NB4 (cell line): Measurements from ENCODE around the gene PLTP.
A peak's percentile ranks its signal among the peaks of the same experiment; 100 is the strongest.

ENCODE experiments used
- DNase-seq: peaks from one replicate; pipeline ENCODE4 v3.0.0; 2010; ENCODE audit warnings: low read depth
- H3K4me3 ChIP-seq: one replicate; pipeline ENCODE4 v1.5.1; 2011; ENCODE audit warnings: mild to moderate bottlenecking, low read depth, low read length, moderate library complexity
- CTCF ChIP-seq: IDR thresholded peaks from one replicate; pipeline ENCODE4 v1.5.1; 2012; ENCODE audit warnings: low read depth, low read length
- MAX ChIP-seq: IDR thresholded peaks from 2 replicates; pipeline ENCODE4 v1.6.1; 2011; ENCODE audit warnings: low read depth, low read length
- MYC ChIP-seq: IDR thresholded peaks from 2 replicates; pipeline ENCODE4 v1.6.1; 2011; ENCODE audit warnings: low read depth, low read length
- POLR2A ChIP-seq: IDR thresholded peaks from 2 replicates; pipeline ENCODE4 v1.6.1; 2011; ENCODE audit warnings: mild to moderate bottlenecking; ENCODE audit not compliant: insufficient read length; ENCODE audit errors: extremely low read depth

PLTP gene

DNA sequence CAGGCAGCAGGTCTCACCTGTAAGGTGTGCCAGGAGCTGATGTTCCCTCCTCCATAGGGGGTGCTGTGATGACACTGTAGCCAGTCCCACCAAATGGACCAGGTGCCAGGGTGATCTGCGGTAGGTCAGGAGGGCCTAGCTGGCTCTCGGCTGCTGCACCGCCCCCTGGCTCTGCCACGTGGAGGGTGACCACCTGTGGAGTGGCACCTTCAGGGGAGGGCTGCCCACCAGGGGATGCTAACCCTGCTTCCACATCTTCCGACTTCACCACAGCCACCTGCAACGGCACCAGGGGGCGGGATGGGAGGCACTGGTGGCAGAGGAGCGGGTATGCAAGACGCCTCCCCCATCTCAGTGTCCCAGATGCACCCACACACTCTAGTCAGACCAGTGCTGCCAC is 41.7 kb upstream of the PLTP start:
- no peak overlapping the region for H3K4me3 ChIP-seq
- DNase-seq = no peak
- TF ChIP-seq MYC (no peak), MAX (no peak), CTCF (no peak), POLR2A (no peak)

- no peak for TF ChIP-seq MYC
- TF ChIP-seq POLR2A = no peak
- TF ChIP-seq MAX = no peak
- no peak for TF ChIP-seq CTCF
- DNase-seq = no peak
- no peak overlapping the region for H3K4me3 ChIP-seq
Observed at GRCh38 chr20:45952861-45953260, 40.9 kb upstream of the PLTP start.

DNA sequence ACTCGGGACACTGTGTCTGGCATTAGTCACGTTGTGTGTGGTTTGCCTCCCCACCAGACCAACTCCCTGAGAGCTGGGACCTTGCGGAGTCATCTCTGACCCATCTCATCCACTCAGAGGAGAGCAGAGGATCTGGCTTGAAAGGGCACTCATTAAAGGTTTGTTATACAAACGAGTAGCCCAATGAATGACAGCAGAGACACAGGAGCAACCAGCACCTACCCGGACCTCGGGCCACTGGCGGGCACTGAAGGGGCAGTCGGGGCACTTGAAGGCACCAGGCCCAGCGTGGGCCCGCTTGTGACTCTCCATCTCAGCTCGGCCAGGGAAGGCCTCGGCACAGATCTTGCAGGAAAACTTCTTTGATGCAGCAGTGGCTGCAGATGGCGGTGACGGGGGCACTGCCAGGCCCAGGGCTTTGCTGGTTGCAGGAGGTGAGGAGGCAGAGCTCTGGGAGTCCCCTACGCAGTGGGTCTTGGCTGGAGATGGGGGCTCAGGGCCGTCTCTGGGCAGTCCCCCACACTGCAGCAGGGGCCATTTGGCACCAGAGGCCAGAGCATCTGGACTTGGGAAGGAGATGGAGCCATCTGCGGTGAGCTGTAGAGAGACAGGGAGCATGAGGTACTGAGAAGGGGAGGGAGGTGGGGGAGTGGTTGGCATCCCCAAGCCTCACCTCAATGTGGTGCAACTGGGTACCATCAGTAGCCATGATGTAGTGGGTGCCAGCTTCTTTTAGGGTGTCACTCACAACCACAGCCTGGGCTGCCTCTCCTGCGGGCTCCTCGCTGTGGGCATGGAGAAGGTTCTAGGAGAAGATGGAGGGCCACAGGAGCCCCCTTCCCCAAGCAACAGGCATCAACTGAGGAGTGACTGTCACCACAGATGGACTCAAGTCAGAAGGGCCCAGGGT is 40.2 kb upstream of the PLTP start:
- no peak overlapping the region for H3K4me3 ChIP-seq
- no peak for DNase-seq
- TF ChIP-seq MAX (no peak), POLR2A (no peak), MYC (no peak), CTCF (no peak)

GRCh38 chr20:45950330-45950646 is 38.3 kb upstream of the PLTP start:
- no peak overlapping the region for H3K4me3 ChIP-seq
- no peak for DNase-seq
- TF ChIP-seq POLR2A (peak; percentile 13), MYC (no peak), CTCF (no peak)

DNA sequence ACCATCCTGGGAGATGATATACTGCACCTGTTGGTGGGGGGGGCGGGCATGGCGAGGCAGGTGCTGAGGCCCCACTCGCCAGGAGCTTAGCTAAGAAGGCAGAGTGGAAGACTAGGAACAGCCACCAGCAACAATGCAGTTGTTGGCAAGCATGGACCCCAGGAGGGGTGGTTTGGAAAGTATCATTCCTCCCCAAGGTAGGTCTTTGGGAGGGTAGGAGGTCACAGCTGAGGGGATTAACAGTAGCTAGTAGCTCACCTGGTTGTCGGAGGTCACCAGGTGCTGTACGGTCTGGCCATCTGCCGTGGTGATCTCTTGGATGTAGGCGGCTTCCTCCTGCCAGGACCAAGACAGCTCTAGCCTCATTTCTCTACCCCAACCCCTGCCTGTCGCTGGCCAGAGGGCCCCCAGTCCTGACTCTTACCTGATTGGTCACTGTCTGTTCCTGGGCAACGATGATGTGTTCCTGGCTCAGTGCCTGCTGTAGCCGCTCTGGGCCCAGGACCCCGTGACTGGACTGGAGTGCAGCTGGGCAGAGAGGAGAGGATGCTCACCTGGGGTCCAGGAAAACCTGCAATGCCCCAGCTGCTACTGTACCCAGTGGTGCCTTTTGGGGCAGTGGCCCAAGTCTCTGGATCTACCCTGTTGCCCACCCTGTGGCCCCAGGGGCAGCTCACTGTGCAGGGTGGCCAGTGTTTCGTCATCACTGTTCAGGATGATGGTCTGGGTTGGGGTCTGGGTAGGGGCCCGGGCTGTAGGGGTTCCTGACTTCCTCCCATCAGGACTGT is 37.8 kb upstream of the PLTP start:
- no peak overlapping the region for H3K4me3 ChIP-seq
- no peak for DNase-seq
- TF ChIP-seq MAX (no peak), MYC (no peak), CTCF (no peak), POLR2A (no peak)
